ENCODE results near the gene PDZD2.

- TF ChIP-seq EZH2 (IDR thresholded peaks at IDR 0.05; ENCODE audit: insufficient read depth, poor library complexity, severe bottlenecking) (no peak), EZH2phosphoT487 (IDR thresholded peaks at IDR 0.05; ENCODE audit: insufficient read depth, low read depth) (no peak)
Observed at GRCh38 chr5:31957151-31957550, 318.2 kb downstream of the PDZD2 start.
